CD14-positive monocyte (primary cell): ENCODE data around the gene HIGD1A. TPM values are rescaled to one million over a fixed set of nuclear protein-coding genes. Genes with fewer than 3 reads are reported as not detected.

Experiments used
- DNase-seq, 3 donors: peaks; one replicate each; pipeline ENCODE4 v3.0.0-alpha.2; 2011 to 2022
- H2AFZ ChIP-seq: 2 replicates; pipeline ENCODE4 v1.6.0; 2012; ENCODE audit warnings: mild to moderate bottlenecking, low read depth, low read length, inconsistent platforms; ENCODE audit not compliant: insufficient read depth, poor library complexity, severe bottlenecking
- H3K27ac ChIP-seq, 2 donors: 1 replicate in 1 of 2; 2 replicates in 1 of 2; pipeline ENCODE4 v1.5.1; 2012 to 2013; ENCODE audit warnings: low read length in 2 of 2, control low read depth in 1 of 2, inconsistent platforms in 1 of 2, low read depth in 1 of 2, mild to moderate bottlenecking in 1 of 2
- H3K27me3 ChIP-seq, 2 donors: one replicate each; pipeline versions ENCODE4 v1.6.0 to v1.6.1; 2011 to 2013; ENCODE audit warnings: low read length in 2 of 2; ENCODE audit not compliant: control insufficient read depth in 2 of 2, insufficient read depth in 2 of 2
- H3K36me3 ChIP-seq, 2 donors: replicated peaks in 1 of 2; 1 replicate in 1 of 2; 2 replicates in 1 of 2; pipeline versions ENCODE4 v1.5.1 to v1.6.1; 2012 to 2013; ENCODE audit warnings: low read length in 2 of 2, control low read depth in 1 of 2, inconsistent platforms in 1 of 2, mild to moderate bottlenecking in 1 of 2; ENCODE audit not compliant: insufficient read depth in 2 of 2, control insufficient read depth in 1 of 2
- H3K4me1 ChIP-seq, 2 donors: 1 replicate in 1 of 2; 2 replicates in 1 of 2; pipeline versions ENCODE4 v1.5.1 to v1.6.1; 2012 to 2013; ENCODE audit warnings: low read length in 2 of 2, control low read depth in 1 of 2, inconsistent platforms in 1 of 2, mild to moderate bottlenecking in 1 of 2, moderate library complexity in 1 of 2; ENCODE audit not compliant: insufficient read depth in 2 of 2, control insufficient read depth in 1 of 2
- H3K4me2 ChIP-seq: replicated peaks from 2 replicates; pipeline ENCODE3; 2012; ENCODE audit warnings: low read length, moderate library complexity, mild to moderate bottlenecking; ENCODE audit not compliant: poor library complexity, severe bottlenecking; ENCODE audit errors: extremely low read depth
- H3K4me3 ChIP-seq, 3 experiments: fragments of 200-600 bp in 1 of 3; sonication (generic) in 1 of 3; replicated peaks in 1 of 3; 1 replicate in 2 of 3; 2 replicates in 1 of 3; pipeline ENCODE4 v1.5.1; 2011 to 2013; ENCODE audit warnings: low read length in 3 of 3, mild to moderate bottlenecking in 3 of 3, control low read depth in 2 of 3, low read depth in 2 of 3, inconsistent platforms in 1 of 3, moderate library complexity in 1 of 3
- H3K79me2 ChIP-seq: 2 replicates; pipeline ENCODE4 v1.6.0; 2012; ENCODE audit warnings: mild to moderate bottlenecking, control low read depth, inconsistent platforms, low read length, moderate library complexity; ENCODE audit not compliant: insufficient read depth
- H3K9ac ChIP-seq: 2 replicates; pipeline ENCODE4 v1.6.0; 2017; ENCODE audit warnings: low read length, mild to moderate bottlenecking; ENCODE audit not compliant: insufficient read depth, poor library complexity, severe bottlenecking
- H3K9me3 ChIP-seq, 2 donors: replicated peaks in 1 of 2; 1 replicate in 1 of 2; 2 replicates in 1 of 2; pipeline versions ENCODE4 v1.5.1 to v1.6.1; 2012 to 2013; ENCODE audit warnings: low read length in 2 of 2, control low read depth in 1 of 2; ENCODE audit not compliant: control insufficient read depth in 1 of 2, insufficient read depth in 1 of 2
- H4K20me1 ChIP-seq: 2 replicates; pipeline ENCODE4 v1.6.0; 2012; ENCODE audit warnings: mild to moderate bottlenecking, low read length, control low read depth, moderate library complexity; ENCODE audit not compliant: insufficient read depth
- H3K27ac Mint-ChIP-seq, 7 donors: one replicate each; pipeline ENCODE4 v1.8.0; 2020; ENCODE audit warnings: mild to moderate bottlenecking in 7 of 7, mixed read lengths in 7 of 7, moderate library complexity in 6 of 7, inconsistent platforms in 2 of 7
- H3K27me3 Mint-ChIP-seq, 3 donors: one replicate each; pipeline ENCODE4 v1.8.0; 2021 to 2022; ENCODE audit warnings: low read depth in 3 of 3, mild to moderate bottlenecking in 3 of 3, mixed read lengths in 3 of 3, moderate library complexity in 3 of 3, inconsistent platforms in 1 of 3
- H3K36me3 Mint-ChIP-seq, 2 donors: one replicate each; pipeline ENCODE4 v1.8.0; 2020; ENCODE audit warnings: mixed read lengths in 2 of 2, inconsistent platforms in 1 of 2, mild to moderate bottlenecking in 1 of 2
- H3K4me1 Mint-ChIP-seq: one replicate; pipeline ENCODE4 v1.8.0; 2020; ENCODE audit warnings: mild to moderate bottlenecking, mixed read lengths
- H3K4me3 Mint-ChIP-seq, 2 donors: one replicate each; pipeline ENCODE4 v1.8.0; 2020; ENCODE audit warnings: mild to moderate bottlenecking in 2 of 2, mixed read lengths in 2 of 2, moderate library complexity in 1 of 2
- H3K9me3 Mint-ChIP-seq, 7 donors: one replicate each; pipeline ENCODE4 v1.8.0; 2020 to 2022; ENCODE audit warnings: mixed read lengths in 7 of 7, mild to moderate bottlenecking in 6 of 7, moderate library complexity in 6 of 7, inconsistent platforms in 2 of 7
- WGBS: methylation state at CpG from one replicate; pipeline ENCODE4 v1.1.5; 2013; ENCODE audit warnings: missing lambda C conversion rate; ENCODE audit not compliant: insufficient coverage; 5-methylcytosine and 5-hydroxymethylcytosine counted together
- intact Hi-C, 2 donors: fragments of 100-400 bp; cut with micrococcal nuclease; formaldehyde crosslinking; loops; one replicate each; pipeline versions ENCODE4 v1.15.0 to v1.15.1; 2023
- polyA plus RNA-seq, 3 donors: library from polyadenylated mRNA; depleted of rRNA in 1 of 3; unstranded in 2 of 3; stranded (reverse) in 1 of 3; fragments of 300-500 nt in 2 of 3; fragments of >200 nt in 1 of 3; fragmentation: Illumina TruSeq in 2 of 3; gene quantifications; 1 replicate in 2 of 3; 2 replicates in 1 of 3; pipeline ENCODE4 v1.2.3, GENCODE V29; 2012 to 2021
- TF ChIP-seq, protein P1 (sequence below): fragments of 200-600 bp; IDR thresholded peaks from one replicate; pipeline ENCODE4 v1.8.0; 2022; ENCODE audit warnings: antibody characterized with exemption, mild to moderate bottlenecking

HIGD1A gene
- polyA plus RNA-seq, 3 donors = 34.8 to 115 (median 104) TPM

DNA sequence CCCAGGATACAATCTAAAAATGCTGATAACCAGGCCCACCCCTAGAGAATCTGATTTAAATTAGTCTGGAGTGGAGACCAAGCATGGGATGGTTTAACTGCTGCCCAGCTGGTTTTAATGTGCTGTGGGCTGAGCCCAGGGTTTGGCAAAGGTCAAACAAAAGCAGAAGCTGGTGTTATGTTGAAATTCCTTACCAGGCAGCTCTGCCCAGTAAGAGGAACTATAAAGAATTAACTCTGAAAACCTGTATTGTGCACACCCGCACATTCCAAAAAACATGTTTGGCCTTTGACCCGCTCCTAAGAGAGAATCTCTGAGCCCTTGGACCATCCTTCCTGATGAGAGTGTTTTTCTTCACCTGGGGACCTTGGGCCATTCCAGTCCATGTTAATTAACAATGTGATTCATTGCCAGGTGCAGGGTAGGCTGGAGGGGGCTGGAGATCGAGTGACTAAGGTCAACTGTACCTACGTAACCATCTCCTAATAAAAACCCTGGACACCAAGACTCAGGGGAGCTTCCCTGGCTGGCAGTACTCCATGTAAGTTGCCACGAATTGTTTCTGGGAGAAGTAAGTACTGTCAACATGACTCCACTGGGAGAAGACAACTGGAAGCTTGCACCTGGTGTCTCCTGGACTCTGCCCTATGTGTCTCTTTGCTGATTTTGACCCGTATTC lies 42.1 kb downstream of the HIGD1A start:
- Histone ChIP-seq H3K27me3 (no peaks in the 10 kb centered on the region), H3K9me3 (no peaks in the 10 kb centered on the region), H3K4me1 (peaks cover 67 to 75% of the 10 kb centered on the region in 2 donors), H3K4me3 (peak overlapping the region in 1 of 3 experiments; percentile 49), H4K20me1 (no peaks in the 10 kb centered on the region), H3K27ac (peak overlapping the region; percentile 74 to 87), H2AFZ (no peak overlapping the region), H3K79me2 (no peaks in the 10 kb centered on the region), H3K9ac (peak overlapping the region; percentile 20), H3K36me3 (no peaks in the 10 kb centered on the region), H3K4me2 (peak overlapping the region; percentile 57)
- TF ChIP-seq, protein P1, sequence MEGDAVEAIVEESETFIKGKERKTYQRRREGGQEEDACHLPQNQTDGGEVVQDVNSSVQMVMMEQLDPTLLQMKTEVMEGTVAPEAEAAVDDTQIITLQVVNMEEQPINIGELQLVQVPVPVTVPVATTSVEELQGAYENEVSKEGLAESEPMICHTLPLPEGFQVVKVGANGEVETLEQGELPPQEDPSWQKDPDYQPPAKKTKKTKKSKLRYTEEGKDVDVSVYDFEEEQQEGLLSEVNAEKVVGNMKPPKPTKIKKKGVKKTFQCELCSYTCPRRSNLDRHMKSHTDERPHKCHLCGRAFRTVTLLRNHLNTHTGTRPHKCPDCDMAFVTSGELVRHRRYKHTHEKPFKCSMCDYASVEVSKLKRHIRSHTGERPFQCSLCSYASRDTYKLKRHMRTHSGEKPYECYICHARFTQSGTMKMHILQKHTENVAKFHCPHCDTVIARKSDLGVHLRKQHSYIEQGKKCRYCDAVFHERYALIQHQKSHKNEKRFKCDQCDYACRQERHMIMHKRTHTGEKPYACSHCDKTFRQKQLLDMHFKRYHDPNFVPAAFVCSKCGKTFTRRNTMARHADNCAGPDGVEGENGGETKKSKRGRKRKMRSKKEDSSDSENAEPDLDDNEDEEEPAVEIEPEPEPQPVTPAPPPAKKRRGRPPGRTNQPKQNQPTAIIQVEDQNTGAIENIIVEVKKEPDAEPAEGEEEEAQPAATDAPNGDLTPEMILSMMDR = no peak
- peaks cover 0 to 6% (median 0%) of the 10 kb centered on the region in 7 donors for H3K9me3 Mint-ChIP-seq
- peaks cover 0 to 6% of the 10 kb centered on the region in 2 donors for H3K36me3 Mint-ChIP-seq
- WGBS = 33% methylated on average over 1 of the region's 6 CpGs
- peaks cover 72% of the 10 kb centered on the region for H3K4me1 Mint-ChIP-seq
- intact Hi-C loops = loop anchor here in 1 of 2 donors (10.0 kb wide), 1 partner anchor 157 kb away; the partner anchor contains the start of gene NKTR
- H3K27ac Mint-ChIP-seq = peak overlapping the region; percentile 96 to 99 (median 98)
- peak; percentile 80 to 93 (median 86) for DNase-seq
- peak overlapping the region in 1 of 2 donors; percentile 69 for H3K4me3 Mint-ChIP-seq
- H3K27me3 Mint-ChIP-seq = peaks cover 0 to 2% (median 2%) of the 10 kb centered on the region in 3 donors

DNA sequence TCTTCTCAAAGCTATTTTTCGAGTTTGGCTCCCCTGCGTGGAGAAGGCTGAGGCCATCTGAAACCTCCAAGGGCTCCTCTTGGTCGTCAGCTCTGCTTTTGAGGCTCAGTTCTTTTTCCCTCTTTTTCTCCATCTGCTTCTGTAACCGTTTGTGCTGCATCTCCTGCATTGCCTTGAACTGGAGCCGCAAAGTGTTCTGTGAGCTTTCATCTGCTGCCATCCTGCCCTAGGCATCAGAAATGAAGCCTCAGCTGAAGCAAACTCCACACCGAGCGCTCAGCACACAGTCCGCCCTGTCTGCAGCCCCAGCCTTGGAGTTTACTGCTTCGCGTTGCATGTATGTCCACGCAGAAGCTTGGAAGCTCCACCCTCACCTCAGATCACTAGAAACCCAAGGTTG lies 46.2 kb downstream of the HIGD1A start:
- no peaks in the 10 kb centered on the region for H4K20me1 ChIP-seq
- peaks cover 33 to 43% of the 10 kb centered on the region in 2 donors for H3K4me1 ChIP-seq
- H3K79me2 ChIP-seq = no peaks in the 10 kb centered on the region
- Mint-ChIP-seq H3K4me1 (peaks cover 42% of the 10 kb centered on the region), H3K4me3 (no peak overlapping the region), H3K27me3 (peaks cover 0 to 5% (median 0%) of the 10 kb centered on the region in 3 donors), H3K9me3 (peaks cover 0 to 6% (median 0%) of the 10 kb centered on the region in 7 donors), H3K27ac (peak overlapping the region in 1 of 7 donors; percentile 69), H3K36me3 (peaks cover 4 to 7% of the 10 kb centered on the region in 2 donors)
- H2AFZ ChIP-seq = no peak overlapping the region
- DNase-seq = no peak
- no peaks in the 10 kb centered on the region for H3K36me3 ChIP-seq
- H3K9ac ChIP-seq = no peak overlapping the region
- H3K4me3 ChIP-seq = no peak overlapping the region
- intact Hi-C loops = no loop called here
- H3K4me2 ChIP-seq = no peak overlapping the region
- no peaks in the 10 kb centered on the region for H3K9me3 ChIP-seq
- H3K27me3 ChIP-seq = no peaks in the 10 kb centered on the region
- TF ChIP-seq, protein P1 = no peak
- WGBS = 96% methylated on average over 11 of the region's 11 CpGs
- H3K27ac ChIP-seq = no peak overlapping the region
